ENCODE measurements around the gene MRPL16. TPM values are rescaled to one million over a fixed set of nuclear protein-coding genes. Genes with fewer than 3 reads are reported as not detected.

The MRPL16 gene
- polyA plus RNA-seq, 3 donors: 34.1 to 75.0 (median 71.9) TPM

GRCh38 chr11:59787816-59788215, 22.8 kb downstream of the MRPL16 start:
- intact Hi-C loops (cut with micrococcal nuclease): no loop called here
- H3K9me3 ChIP-seq (replicated peaks in 1 of 2; ENCODE audit: control insufficient read depth in 1 of 2, insufficient read depth in 1 of 2, low read length in 2 of 2): no peaks in the 10 kb centered on the region
- peaks cover 30% of the 10 kb centered on the region for H4K20me1 ChIP-seq (ENCODE audit: insufficient read depth, low read length)
- WGBS (ENCODE audit: insufficient coverage): 76% methylated on average over 3 of the region's 3 CpGs
- no peak overlapping the region for H3K27ac ChIP-seq (ENCODE audit: low read depth in 1 of 2, low read length in 2 of 2)
- peaks cover 8 to 11% of the 10 kb centered on the region in 2 donors for H3K4me1 ChIP-seq (ENCODE audit: control insufficient read depth in 1 of 2, insufficient read depth in 2 of 2, low read length in 2 of 2)
- no peak overlapping the region for H3K9ac ChIP-seq (ENCODE audit: insufficient read depth, low read length, poor library complexity, severe bottlenecking)
- Mint-ChIP-seq H3K9me3 (peaks cover 0 to 2% (median 0%) of the 10 kb centered on the region in 7 donors), H3K27ac (no peak overlapping the region), H3K4me1 (peaks cover 17% of the 10 kb centered on the region), H3K27me3 (ENCODE audit: low read depth in 3 of 3) (peaks cover 0 to 1% (median 0%) of the 10 kb centered on the region in 3 donors), H3K36me3 (peaks cover 82 to 87% of the 10 kb centered on the region in 2 donors), H3K4me3 (no peak overlapping the region)
- H3K79me2 ChIP-seq (ENCODE audit: insufficient read depth, low read length): peaks cover 6% of the 10 kb centered on the region
- H3K4me2 ChIP-seq (replicated peaks; ENCODE audit: extremely low read depth, low read length, poor library complexity, severe bottlenecking): no peak overlapping the region
- H2AFZ ChIP-seq (ENCODE audit: insufficient read depth, low read depth, low read length, poor library complexity, severe bottlenecking): no peak overlapping the region
- peaks cover 59 to 93% of the 10 kb centered on the region in 2 donors for H3K36me3 ChIP-seq (replicated peaks in 1 of 2; ENCODE audit: control insufficient read depth in 1 of 2, insufficient read depth in 2 of 2, low read length in 2 of 2)
- H3K27me3 ChIP-seq (ENCODE audit: control insufficient read depth in 2 of 2, insufficient read depth in 2 of 2, low read length in 2 of 2): no peaks in the 10 kb centered on the region
- no peak for DNase-seq
- H3K4me3 ChIP-seq (replicated peaks in 1 of 3; ENCODE audit: low read depth in 2 of 3, low read length in 3 of 3): no peak overlapping the region
- no peak for TF ChIP-seq CTCF (IDR thresholded peaks at IDR 0.05)

- Histone ChIP-seq H3K4me3 (replicated peaks in 1 of 3; ENCODE audit: low read depth in 2 of 3, low read length in 3 of 3) (no peak overlapping the region), H3K9ac (ENCODE audit: insufficient read depth, low read length, poor library complexity, severe bottlenecking) (no peak overlapping the region), H4K20me1 (ENCODE audit: insufficient read depth, low read length) (peaks cover 30% of the 10 kb centered on the region), H3K27me3 (ENCODE audit: control insufficient read depth in 2 of 2, insufficient read depth in 2 of 2, low read length in 2 of 2) (no peaks in the 10 kb centered on the region), H3K4me2 (replicated peaks; ENCODE audit: extremely low read depth, low read length, poor library complexity, severe bottlenecking) (no peak overlapping the region), H3K27ac (ENCODE audit: low read depth in 1 of 2, low read length in 2 of 2) (peak overlapping the region in 1 of 2 donors; percentile 44), H3K36me3 (replicated peaks in 1 of 2; ENCODE audit: control insufficient read depth in 1 of 2, insufficient read depth in 2 of 2, low read length in 2 of 2) (peaks cover 53 to 92% of the 10 kb centered on the region in 2 donors), H3K79me2 (ENCODE audit: insufficient read depth, low read length) (peaks cover 6% of the 10 kb centered on the region), H2AFZ (ENCODE audit: insufficient read depth, low read depth, low read length, poor library complexity, severe bottlenecking) (no peak overlapping the region), H3K9me3 (replicated peaks in 1 of 2; ENCODE audit: control insufficient read depth in 1 of 2, insufficient read depth in 1 of 2, low read length in 2 of 2) (no peaks in the 10 kb centered on the region), H3K4me1 (ENCODE audit: control insufficient read depth in 1 of 2, insufficient read depth in 2 of 2, low read length in 2 of 2) (peaks cover 8 to 11% of the 10 kb centered on the region in 2 donors)
- intact Hi-C loops (cut with micrococcal nuclease): no loop called here
- Mint-ChIP-seq H3K36me3 (peaks cover 76 to 85% of the 10 kb centered on the region in 2 donors), H3K4me1 (peaks cover 17% of the 10 kb centered on the region), H3K9me3 (peaks cover 0 to 2% (median 0%) of the 10 kb centered on the region in 7 donors), H3K27me3 (ENCODE audit: low read depth in 3 of 3) (peaks cover 0 to 1% (median 0%) of the 10 kb centered on the region in 3 donors), H3K27ac (peak overlapping the region in 6 of 7 donors; percentile 9 to 67 (median 26)), H3K4me3 (no peak overlapping the region)
- WGBS (ENCODE audit: insufficient coverage): 95% methylated on average over 3 of the region's 4 CpGs
- no peak for DNase-seq
- TF ChIP-seq CTCF (IDR thresholded peaks at IDR 0.05): no peak
Measured at GRCh38 chr11:59787255-59787588, 23.4 kb downstream of the MRPL16 start.

All from CD14-positive monocyte (primary cell).